Stomach (tissue), 9 donors: ENCODE measurements around the gene DIDO1. TPM values are rescaled to one million over a fixed set of nuclear protein-coding genes. Genes with fewer than 3 reads are reported as not detected.

ENCODE experiments used
- DNase-seq, 2 donors: peaks; one replicate each; pipeline versions ENCODE4 v3.0.0 to v3.0.0-alpha.2; 2013 to 2019
- H3K27ac ChIP-seq, 5 donors: fragments of 200-600 bp in 4 of 5; sonication (generic) in 4 of 5; one replicate each; pipeline ENCODE4 v1.5.1; 2013 to 2019; ENCODE audit warnings: mild to moderate bottlenecking in 1 of 5, moderate library complexity in 1 of 5
- H3K27me3 ChIP-seq, 3 donors: fragments of 200-600 bp; sonication (generic); one replicate each; pipeline ENCODE4 v1.5.1; 2017 to 2019; ENCODE audit warnings: mixed run types in 1 of 3
- H3K36me3 ChIP-seq, 4 donors: fragments of 200-600 bp; sonication (generic); 1 replicate in 3 of 4; 2 replicates in 1 of 4; pipeline ENCODE4 v1.5.1; 2016 to 2019
- H3K4me1 ChIP-seq, 4 donors: fragments of 200-600 bp; sonication (generic); one replicate each; pipeline ENCODE4 v1.5.1; 2016 to 2019
- H3K4me3 ChIP-seq, 4 donors: fragments of 200-600 bp; sonication (generic) in 3 of 4; one replicate each; pipeline ENCODE4 v1.5.1; 2016 to 2019; ENCODE audit warnings: mild to moderate bottlenecking in 1 of 4
- H3K9me3 ChIP-seq, 4 donors: fragments of 200-600 bp; sonication (generic); one replicate each; pipeline ENCODE4 v1.5.1; 2016 to 2019
- CTCF ChIP-seq, 7 experiments: fragments of 450-650 bp in 4 of 7; fragments of 200-600 bp in 3 of 7; sonication (generic) in 3 of 7; IDR thresholded peaks; one replicate each; pipeline ENCODE4 v1.5.1; 2016 to 2019; ENCODE audit warnings: antibody characterized with exemption in 7 of 7, control low read depth in 2 of 7, mild to moderate bottlenecking in 1 of 7
- EP300 ChIP-seq: sonication (generic); formaldehyde crosslinking; IDR thresholded peaks from one replicate; pipeline ENCODE4 v1.6.1; 2017; ENCODE audit warnings: antibody characterized with exemption
- POLR2A ChIP-seq, 4 donors: fragments of 450-650 bp; IDR thresholded peaks; one replicate each; pipeline ENCODE4 v1.6.1; 2016; ENCODE audit warnings: antibody characterized with exemption in 4 of 4, control low read depth in 2 of 4, mild to moderate bottlenecking in 1 of 4, moderate library complexity in 1 of 4
- POLR2AphosphoS5 ChIP-seq, 3 donors: sonication (generic); formaldehyde crosslinking; IDR thresholded peaks; one replicate each; pipeline ENCODE4 v1.6.1; 2016; ENCODE audit warnings: antibody characterized with exemption in 3 of 3
- WGBS, 5 donors: extraction: QIAGEN DNeasy Blood & Tissue Kit in 3 of 5; methylation state at CpG; one replicate each; pipeline versions ENCODE4 v1.1.5 to v1.1.7; 2013 to 2018; 5-methylcytosine and 5-hydroxymethylcytosine counted together
- intact Hi-C: fragments of 100-400 bp; cut with DNase I; formaldehyde crosslinking; loops from one replicate; pipeline ENCODE4 v1.15.1; 2023; ENCODE audit warnings: low total_unique reads
- polyA plus RNA-seq, 3 donors: library from polyadenylated mRNA; stranded (reverse); fragments of 200-250 nt; gene quantifications; one replicate each; pipeline ENCODE4 v1.2.3, GENCODE V29; 2013
- total RNA-seq, 5 donors: library from RNA; depleted of rRNA; stranded (reverse); fragments of >200 nt; gene quantifications; one replicate each; pipeline versions ENCODE4 v1.1.0 to v1.2.3, GENCODE V29; 2014 to 2016
- donor health status: healthy with polysubstance abuse.
- donor health status: Bipolar disorder and iron deficiency.
- donor health status: healthy.

Gene DIDO1
- total and polyA plus RNA-seq, 8 donors, result 8.1 to 117 (median 57.7) TPM

GRCh38 chr20:62860924-62861691, 65.2 kb downstream of the DIDO1 start:
- Histone ChIP-seq H3K36me3 (peaks cover 5 to 19% (median 12%) of the 10 kb centered on the region in 4 donors), H3K4me1 (peaks cover 8 to 22% (median 17%) of the 10 kb centered on the region in 4 donors), H3K4me3 (peak overlapping the region; percentile 45 to 56 (median 50)), H3K27me3 (peaks cover 0 to 4% (median 0%) of the 10 kb centered on the region in 3 donors), H3K9me3 (no peaks in the 10 kb centered on the region), H3K27ac (peak overlapping the region in 3 of 5 donors; percentile 29 to 56 (median 54))
- TF ChIP-seq EP300, result no peak
- no peak for TF ChIP-seq CTCF (IDR thresholded peaks at IDR 0.05)
- no peak for TF ChIP-seq POLR2A (IDR thresholded peaks at IDR 0.05)
- TF ChIP-seq POLR2AphosphoS5 (IDR thresholded peaks at IDR 0.05), result no peak
- peak in 1 of 2 donors; percentile 72 for DNase-seq
- 1 to 2% (median 1%) methylated on average over 39 to 129 of the region's 129 CpGs; no CpG with 5 or more reads in 1 of the 5 donors for WGBS, 5 donors
- intact Hi-C loops, result no loop called here

GRCh38 chr20:62860391-62860923, 65.8 kb downstream of the DIDO1 start:
- peak overlapping the region; percentile 42 to 56 (median 48) for H3K4me3 ChIP-seq
- peaks cover 8 to 22% (median 17%) of the 10 kb centered on the region in 4 donors for H3K4me1 ChIP-seq
- TF ChIP-seq POLR2AphosphoS5 (IDR thresholded peaks at IDR 0.05) (no peak), POLR2A (IDR thresholded peaks at IDR 0.05) (no peak)
- H3K36me3 ChIP-seq, result peaks cover 5 to 24% (median 16%) of the 10 kb centered on the region in 4 donors
- H3K9me3 ChIP-seq, result no peaks in the 10 kb centered on the region
- intact Hi-C loops, result no loop called here
- peaks cover 0 to 4% (median 0%) of the 10 kb centered on the region in 3 donors for H3K27me3 ChIP-seq
- no peak overlapping the region for H3K27ac ChIP-seq
- DNase-seq, result peak in 1 of 2 donors; percentile 46
- 18 to 43% (median 24%) methylated on average over 10 to 24 of the region's 24 CpGs for WGBS, 5 donors

GRCh38 chr20:62859721-62860120, 66.6 kb downstream of the DIDO1 start:
- no peak for DNase-seq
- TF ChIP-seq POLR2A (IDR thresholded peaks at IDR 0.05) (no peak), CTCF (IDR thresholded peaks at IDR 0.05) (no peak), POLR2AphosphoS5 (IDR thresholded peaks at IDR 0.05) (no peak), EP300 (no peak)
- Histone ChIP-seq H3K4me3 (no peak overlapping the region), H3K27ac (no peak overlapping the region), H3K27me3 (peaks cover 0 to 4% (median 0%) of the 10 kb centered on the region in 3 donors), H3K36me3 (peaks cover 5 to 31% (median 22%) of the 10 kb centered on the region in 4 donors), H3K4me1 (peaks cover 8 to 22% (median 17%) of the 10 kb centered on the region in 4 donors), H3K9me3 (no peaks in the 10 kb centered on the region)
- intact Hi-C loops, result no loop called here
- 87 to 92% (median 89%) methylated on average over 12 of the region's 12 CpGs for WGBS, 5 donors

DNA sequence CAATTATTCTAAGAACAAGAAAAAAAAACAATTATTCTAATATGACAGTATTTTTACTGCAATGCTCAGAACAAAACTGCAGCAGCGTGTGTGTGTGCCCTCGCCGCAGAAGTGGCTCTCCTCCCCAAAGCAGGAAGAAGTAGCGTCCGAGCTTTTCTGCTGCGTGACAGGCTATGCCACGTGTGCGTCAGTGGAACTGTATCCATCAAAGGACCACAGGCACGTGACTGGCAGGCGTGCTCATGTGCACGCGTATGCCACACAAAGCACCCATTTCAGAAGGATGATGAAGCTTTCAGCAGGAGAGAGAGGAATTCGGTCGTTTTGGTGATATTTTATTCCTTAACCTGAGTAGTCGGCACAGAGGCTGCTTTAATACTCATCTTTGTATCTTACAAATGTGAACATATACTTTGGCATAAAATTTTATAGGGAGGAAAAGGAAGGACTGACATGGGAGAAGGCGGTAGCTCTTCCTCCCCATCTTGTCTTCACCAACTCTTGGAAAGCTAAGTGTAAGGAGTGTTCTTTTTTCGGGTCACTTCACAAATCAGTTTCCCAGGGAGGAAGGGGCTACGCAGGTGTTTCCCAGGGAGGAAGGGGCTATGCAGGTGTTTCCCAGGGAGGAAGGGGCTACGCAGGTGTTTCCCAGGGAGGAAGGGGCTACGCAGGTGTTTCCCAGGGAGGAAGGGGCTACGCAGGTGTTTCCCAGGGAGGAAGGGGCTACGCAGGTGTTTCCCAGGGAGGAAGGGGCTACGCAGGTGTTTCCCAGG, 68.1 kb downstream of the DIDO1 start:
- intact Hi-C loops, result no loop called here
- DNase-seq, result no peak
- Histone ChIP-seq H3K4me3 (no peak overlapping the region), H3K27ac (no peak overlapping the region), H3K36me3 (peaks cover 9 to 45% (median 36%) of the 10 kb centered on the region in 4 donors), H3K9me3 (no peaks in the 10 kb centered on the region), H3K4me1 (peaks cover 8 to 22% (median 17%) of the 10 kb centered on the region in 4 donors), H3K27me3 (peaks cover 0 to 4% (median 0%) of the 10 kb centered on the region in 3 donors)
- TF ChIP-seq EP300 (no peak), POLR2AphosphoS5 (IDR thresholded peaks at IDR 0.05) (no peak), POLR2A (IDR thresholded peaks at IDR 0.05) (no peak), CTCF (IDR thresholded peaks at IDR 0.05) (no peak)
- WGBS, 5 donors, result 90 to 94% (median 92%) methylated on average over 19 to 22 of the region's 23 CpGs
